IPS DF 6.9 (cell line): ENCODE measurements around the gene NADSYN1.
"Not testable (repeated sequence)": the region's sequence is repeated elsewhere in the genome, so short reads cannot be mapped to it uniquely, and the experiment has no call there.

Experiments
- DNase-seq: peaks from one replicate; pipeline ENCODE4 v3.0.0-alpha.2; 2013; ENCODE audit warnings: low read depth, low spot score
- H3K27ac ChIP-seq: one replicate; pipeline ENCODE4 v1.5.1; 2013; ENCODE audit warnings: low read length, control low read depth
- H3K27me3 ChIP-seq: 2 replicates; pipeline ENCODE4 v1.6.1; 2013; ENCODE audit warnings: mild to moderate bottlenecking, low read length; ENCODE audit not compliant: control insufficient read depth, insufficient read depth
- H3K36me3 ChIP-seq: 2 replicates; pipeline ENCODE4 v1.6.1; 2013; ENCODE audit warnings: low read length; ENCODE audit not compliant: control insufficient read depth, insufficient read depth
- H3K4me1 ChIP-seq: 2 replicates; pipeline ENCODE4 v1.6.1; 2013; ENCODE audit warnings: low read length; ENCODE audit not compliant: control insufficient read depth, insufficient read depth
- H3K4me3 ChIP-seq: 2 replicates; pipeline ENCODE4 v1.5.1; 2013; ENCODE audit warnings: mild to moderate bottlenecking, low read length
- H3K9me3 ChIP-seq: 2 replicates; pipeline ENCODE4 v1.6.1; 2013; ENCODE audit warnings: low read length, inconsistent platforms; ENCODE audit not compliant: control insufficient read depth, insufficient read depth
- WGBS: extraction: QIAGEN DNeasy Blood & Tissue Kit; methylation state at CpG from one replicate; pipeline ENCODE4 v1.1.7; 2013; ENCODE audit warnings: mixed read lengths, missing lambda C conversion rate; ENCODE audit not compliant: insufficient read length, insufficient coverage; 5-methylcytosine and 5-hydroxymethylcytosine counted together

Gene NADSYN1

GRCh38 chr11:71539017-71539416 lies 86.0 kb downstream of the NADSYN1 start:
- Histone ChIP-seq H3K4me3 (no peak overlapping the region), H3K27ac (no peak overlapping the region), H3K36me3 (no peaks in the 10 kb centered on the region), H3K9me3 (no peaks in the 10 kb centered on the region), H3K4me1 (no peaks in the 10 kb centered on the region), H3K27me3 (no peaks in the 10 kb centered on the region)
- DNase-seq = no peak
- WGBS = no CpG with 5 or more reads among the region's 11 CpGs

GRCh38 chr11:71539971-71540370 lies 87.0 kb downstream of the NADSYN1 start:
- H3K4me1 ChIP-seq, DNase-seq, H3K9me3 ChIP-seq, H3K27me3 ChIP-seq, H3K4me3 ChIP-seq, H3K36me3 ChIP-seq, H3K27ac ChIP-seq: not testable (repeated sequence)
- no CpG with 5 or more reads among the region's 11 CpGs for WGBS

GRCh38 chr11:71540521-71541304 lies 87.7 kb downstream of the NADSYN1 start:
- not testable (repeated sequence) for H3K27ac ChIP-seq, H3K36me3 ChIP-seq, DNase-seq, H3K4me3 ChIP-seq, H3K9me3 ChIP-seq, H3K27me3 ChIP-seq, H3K4me1 ChIP-seq
- WGBS = no CpG with 5 or more reads among the region's 9 CpGs

GRCh38 chr11:71542382-71542781 lies 89.4 kb downstream of the NADSYN1 start:
- no peak overlapping the region for H3K27ac ChIP-seq
- no peak for DNase-seq
- no peaks in the 10 kb centered on the region for H3K27me3 ChIP-seq
- WGBS = no CpG with 5 or more reads among the region's 7 CpGs
- H3K4me3 ChIP-seq = no peak overlapping the region
- no peaks in the 10 kb centered on the region for H3K9me3 ChIP-seq
- H3K4me1 ChIP-seq = no peaks in the 10 kb centered on the region
- H3K36me3 ChIP-seq = no peaks in the 10 kb centered on the region

- H3K27ac ChIP-seq = no peak overlapping the region
- H3K9me3 ChIP-seq = no peaks in the 10 kb centered on the region
- no peak overlapping the region for H3K4me3 ChIP-seq
- DNase-seq = no peak
- no peaks in the 10 kb centered on the region for H3K4me1 ChIP-seq
- WGBS = no CpG with 5 or more reads among the region's 15 CpGs
- H3K27me3 ChIP-seq = no peaks in the 10 kb centered on the region
- H3K36me3 ChIP-seq = no peaks in the 10 kb centered on the region
Measured at GRCh38 chr11:71542879-71543777, 90.1 kb downstream of the NADSYN1 start.

GRCh38 chr11:71543866-71544265 lies 90.9 kb downstream of the NADSYN1 start:
- H3K36me3 ChIP-seq = no peaks in the 10 kb centered on the region
- no peaks in the 10 kb centered on the region for H3K4me1 ChIP-seq
- no peak overlapping the region for H3K27ac ChIP-seq
- DNase-seq = no peak
- H3K4me3 ChIP-seq = no peak overlapping the region
- no peaks in the 10 kb centered on the region for H3K27me3 ChIP-seq
- no CpG with 5 or more reads among the region's 8 CpGs for WGBS
- H3K9me3 ChIP-seq = no peaks in the 10 kb centered on the region

GRCh38 chr11:71544525-71545214 lies 91.7 kb downstream of the NADSYN1 start:
- Histone ChIP-seq H3K4me3 (no peak overlapping the region), H3K4me1 (no peaks in the 10 kb centered on the region), H3K36me3 (no peaks in the 10 kb centered on the region), H3K27ac (no peak overlapping the region), H3K27me3 (no peaks in the 10 kb centered on the region), H3K9me3 (no peaks in the 10 kb centered on the region)
- no peak for DNase-seq
- WGBS = no CpG with 5 or more reads among the region's 6 CpGs

GRCh38 chr11:71545405-71545966 lies 92.5 kb downstream of the NADSYN1 start:
- Histone ChIP-seq H3K36me3 (no peaks in the 10 kb centered on the region), H3K27me3 (no peaks in the 10 kb centered on the region), H3K27ac (no peak overlapping the region), H3K4me1 (no peaks in the 10 kb centered on the region), H3K9me3 (no peaks in the 10 kb centered on the region), H3K4me3 (no peak overlapping the region)
- no peak for DNase-seq
- no CpG with 5 or more reads among the region's 12 CpGs for WGBS

GRCh38 chr11:71548120-71548519 lies 95.1 kb downstream of the NADSYN1 start, which contains the start of gene KRTAP5-9:
TSS of gene KRTAP5-9 (plus strand) at chr11:71548420. CDS start at chr11:71548658, 238 bp downstream.
- Histone ChIP-seq H3K27ac (no peak within 1 kb of the TSS), H3K27me3 (no peaks in the 10 kb centered on the region), H3K4me3 (no peak within 1 kb of the TSS), H3K36me3 (no peaks in the 10 kb centered on the region), H3K9me3 (no peaks in the 10 kb centered on the region), H3K4me1 (no peaks in the 10 kb centered on the region)
- DNase-seq = no peak
- no CpG with 5 or more reads among the region's 5 CpGs for WGBS

GRCh38 chr11:71548716-71549151 lies 95.7 kb downstream of the NADSYN1 start:
- WGBS = no CpG with 5 or more reads among the region's 5 CpGs
- H3K4me1 ChIP-seq = no peaks in the 10 kb centered on the region
- DNase-seq = no peak
- H3K27ac ChIP-seq = no peak overlapping the region
- H3K36me3 ChIP-seq = no peaks in the 10 kb centered on the region
- H3K9me3 ChIP-seq = no peaks in the 10 kb centered on the region
- H3K27me3 ChIP-seq = no peaks in the 10 kb centered on the region
- no peak overlapping the region for H3K4me3 ChIP-seq
